ENCODE measurements around the gene DHTKD1. TPM values are rescaled to one million over a fixed set of nuclear protein-coding genes. Genes with fewer than 3 reads are reported as not detected.

Gene DHTKD1
- total and polyA plus RNA-seq, 2 of the 4 experiments (the other 2 are of a cell fraction): 13.9 to 20.3 TPM

DNA sequence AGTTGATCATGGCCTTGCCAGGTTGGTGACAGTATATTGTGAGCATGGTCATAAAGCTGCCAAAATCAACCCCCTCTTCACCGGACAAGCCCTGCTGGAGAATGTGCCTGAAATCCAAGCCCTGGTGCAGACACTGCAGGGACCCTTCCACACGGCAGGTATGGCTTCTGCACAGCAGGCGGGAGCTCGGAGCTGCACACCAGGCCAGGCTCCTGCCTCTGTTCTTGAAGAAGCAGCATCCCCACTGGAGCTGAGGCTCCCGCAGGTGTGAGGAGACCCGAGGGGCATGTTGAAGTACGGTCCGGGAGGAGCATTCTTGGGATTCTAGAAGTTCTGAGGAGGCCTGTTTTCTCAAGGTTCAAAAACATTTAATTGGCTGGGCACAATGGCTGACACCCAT, 12.7 kb downstream of the DHTKD1 start:
- no peak for DNase-seq
- Histone ChIP-seq H3K4me2 (ENCODE audit: low read depth, low read length) (no peak overlapping the region), H3K9ac (ENCODE audit: low read depth, low read length) (no peak overlapping the region), H3K27ac (ENCODE audit: insufficient read depth, low read length) (no peak overlapping the region), H3K9me3 (ENCODE audit: control insufficient read depth, insufficient read depth, low read length) (no peaks in the 10 kb centered on the region), H3K36me3 (ENCODE audit: control insufficient read depth, insufficient read depth, low read length) (peaks cover 13% of the 10 kb centered on the region), H3K79me1 (ENCODE audit: low read depth in 1 of 2, low read length in 2 of 2) (peaks cover 0 to 9% of the 10 kb centered on the region in 2 experiments; a peak in 2 of 4 replicates), H2AK5ac (ENCODE audit: low read depth, low read length) (no peak overlapping the region), H3K4ac (ENCODE audit: low read depth, low read length) (no peak overlapping the region), H3K27me3 (ENCODE audit: control insufficient read depth, insufficient read depth, low read length) (no peaks in the 10 kb centered on the region), H4K5ac (ENCODE audit: low read depth, low read length) (no peak overlapping the region), H2BK5ac (ENCODE audit: low read depth, low read length, poor library complexity, severe bottlenecking) (no peak overlapping the region), H2AK9ac (replicated peaks; ENCODE audit: low read depth, low read length, poor library complexity) (no peak overlapping the region), H3K18ac (ENCODE audit: low read depth, low read length) (no peak overlapping the region), H2BK15ac (ENCODE audit: low read depth, low read length) (no peak overlapping the region), H2BK20ac (ENCODE audit: low read depth, low read length) (no peak overlapping the region), H2BK120ac (ENCODE audit: low read depth, low read length) (no peak overlapping the region), H3K23ac (ENCODE audit: low read depth, low read length) (no peak overlapping the region), H4K20me1 (ENCODE audit: insufficient read depth, low read length) (no peaks in the 10 kb centered on the region), H4K91ac (ENCODE audit: insufficient read depth, low read depth, low read length) (no peak overlapping the region), H3K56ac (ENCODE audit: extremely low read depth, insufficient read depth, low read length) (no peak overlapping the region), H3K4me3 (ENCODE audit: insufficient read depth, low read depth, low read length) (no peak overlapping the region), H3K4me1 (ENCODE audit: control insufficient read depth, insufficient read depth, low read length) (no peaks in the 10 kb centered on the region), H3K9me1 (ENCODE audit: insufficient read depth, low read length) (peaks cover 3% of the 10 kb centered on the region; the same call in 1 of the 2 replicates), H4K8ac (ENCODE audit: low read depth in 2 of 2, low read length in 2 of 2) (no peak overlapping the region), H3K14ac (replicated peaks; ENCODE audit: low read depth, low read length) (no peak overlapping the region), H2AFZ (replicated peaks; ENCODE audit: low read length, poor library complexity) (no peak overlapping the region)
- intact Hi-C loops (cut with micrococcal nuclease): no loop called here
- dilution Hi-C loops (cut with HindIII; ENCODE audit: low sequenced_read_pairs, unreplicated experiment): no loop called here
- CTCF ChIA-PET: interaction anchor here (0.6 kb wide), 1 partner anchor 79 kb away, joined by 5 read pairs; no protein-coding TSS in a partner anchor
- TF ChIP-seq RCOR1 (IDR thresholded peaks at IDR 0.05; ENCODE audit: insufficient replicate concordance, low read length): no peak
- no peak for TF ChIP-seq SMC3 (IDR thresholded peaks at IDR 0.05; ENCODE audit: low read depth, low read length)
- ATAC-seq (ENCODE audit: low read depth): no peak
- POLR2A ChIA-PET (ENCODE audit: unreplicated experiment): no interaction called here
- in situ Hi-C loops (cut with MboI; ENCODE audit: low sequenced_read_pairs): no loop called here
- BruUV-seq (replicated peaks): no TSS peak
- WGBS, 2 experiments (ENCODE audit: extremely low coverage in 2 of 2, insufficient read length in 1 of 2): 100% methylated on average over 1 of the region's 8 CpGs; no CpG with 5 or more reads in 1 of the 2 experiments

Measured in IMR-90 (cell line).